Measurements from ENCODE around the gene OSBPL5.

Gene OSBPL5

DNA sequence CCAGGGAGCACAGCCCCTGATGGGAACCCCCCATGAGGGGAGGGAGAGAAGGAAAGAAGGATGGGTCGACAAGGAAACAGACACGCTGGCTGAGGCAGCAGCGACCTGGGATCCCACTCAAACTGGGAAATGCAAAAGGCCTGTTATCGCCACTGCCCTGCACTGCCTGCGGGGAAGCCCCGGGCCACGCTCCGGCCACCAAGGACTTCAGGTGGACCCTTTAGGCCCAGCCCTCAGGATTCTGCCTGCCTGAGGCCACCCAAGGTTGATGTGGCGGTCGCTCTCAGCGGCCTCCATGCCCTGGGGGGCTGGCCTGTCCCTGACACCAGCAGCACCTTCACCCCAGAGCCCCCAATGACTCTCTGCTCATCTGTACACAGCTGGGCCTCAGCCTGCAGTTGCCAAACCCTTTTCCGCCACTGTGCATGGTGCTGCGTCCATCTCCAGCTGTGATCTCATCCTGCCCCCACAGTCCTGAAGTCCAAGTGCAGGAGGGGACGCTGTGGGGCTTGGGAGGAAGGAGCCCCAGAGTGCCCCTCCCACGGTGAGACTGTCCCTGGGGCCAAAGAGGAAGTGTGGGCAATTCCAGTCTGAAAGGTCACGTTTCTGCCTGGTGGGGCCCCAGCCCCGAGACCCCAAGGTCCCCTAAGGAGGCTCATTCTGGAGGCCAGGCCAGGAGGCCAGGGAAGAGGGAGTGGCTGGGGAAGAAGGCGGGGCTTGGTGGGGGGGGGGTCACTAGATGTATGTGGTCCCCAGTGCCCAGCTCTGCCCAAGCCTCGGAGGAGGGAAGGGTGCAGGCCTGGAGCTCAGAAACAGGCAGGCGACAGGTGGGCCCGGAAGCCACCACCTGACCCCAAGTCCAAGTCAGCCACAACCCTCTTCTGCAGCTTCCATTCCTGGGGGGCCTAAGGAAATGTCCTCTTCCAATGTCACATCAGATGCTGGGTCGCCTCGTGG is 31.6 kb downstream of the OSBPL5 start:
- TF ChIP-seq, protein P1, sequence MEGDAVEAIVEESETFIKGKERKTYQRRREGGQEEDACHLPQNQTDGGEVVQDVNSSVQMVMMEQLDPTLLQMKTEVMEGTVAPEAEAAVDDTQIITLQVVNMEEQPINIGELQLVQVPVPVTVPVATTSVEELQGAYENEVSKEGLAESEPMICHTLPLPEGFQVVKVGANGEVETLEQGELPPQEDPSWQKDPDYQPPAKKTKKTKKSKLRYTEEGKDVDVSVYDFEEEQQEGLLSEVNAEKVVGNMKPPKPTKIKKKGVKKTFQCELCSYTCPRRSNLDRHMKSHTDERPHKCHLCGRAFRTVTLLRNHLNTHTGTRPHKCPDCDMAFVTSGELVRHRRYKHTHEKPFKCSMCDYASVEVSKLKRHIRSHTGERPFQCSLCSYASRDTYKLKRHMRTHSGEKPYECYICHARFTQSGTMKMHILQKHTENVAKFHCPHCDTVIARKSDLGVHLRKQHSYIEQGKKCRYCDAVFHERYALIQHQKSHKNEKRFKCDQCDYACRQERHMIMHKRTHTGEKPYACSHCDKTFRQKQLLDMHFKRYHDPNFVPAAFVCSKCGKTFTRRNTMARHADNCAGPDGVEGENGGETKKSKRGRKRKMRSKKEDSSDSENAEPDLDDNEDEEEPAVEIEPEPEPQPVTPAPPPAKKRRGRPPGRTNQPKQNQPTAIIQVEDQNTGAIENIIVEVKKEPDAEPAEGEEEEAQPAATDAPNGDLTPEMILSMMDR (IDR thresholded peaks at IDR 0.05) = no peak

DNA sequence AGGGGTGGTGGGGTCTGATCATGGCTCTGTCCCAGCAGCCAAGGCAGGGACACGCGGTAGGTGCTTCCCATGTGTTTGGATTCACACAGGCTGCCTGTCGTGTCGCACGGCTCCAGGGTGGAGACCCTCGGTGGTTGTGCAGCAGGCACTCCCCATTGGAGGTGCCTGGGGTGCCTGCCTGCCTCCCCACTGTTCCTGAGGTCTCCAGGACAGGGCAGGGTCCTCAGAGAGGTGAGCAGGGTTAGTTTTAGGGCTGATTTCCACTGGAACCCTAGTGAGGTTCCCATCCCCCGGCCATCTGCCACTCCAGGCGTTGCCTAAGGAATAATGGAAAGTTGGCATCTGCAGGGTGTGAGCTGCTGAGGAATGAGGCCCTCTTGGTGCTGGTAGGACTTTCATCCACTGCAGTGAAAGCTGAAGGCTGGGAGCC is 32.3 kb downstream of the OSBPL5 start:
- TF ChIP-seq, protein P1 (IDR thresholded peaks at IDR 0.05) = no peak

GRCh38 chr11:3132271-3132781 is 32.8 kb downstream of the OSBPL5 start:
- TF ChIP-seq, protein P1 (IDR thresholded peaks at IDR 0.05) = no peak

GRCh38 chr11:3131330-3131941 is 33.7 kb downstream of the OSBPL5 start:
- TF ChIP-seq, protein P1 (IDR thresholded peaks at IDR 0.05) = no peak

GRCh38 chr11:3130269-3131071 is 34.6 kb downstream of the OSBPL5 start:
- TF ChIP-seq, protein P1 (IDR thresholded peaks at IDR 0.05) = no peak

DNA sequence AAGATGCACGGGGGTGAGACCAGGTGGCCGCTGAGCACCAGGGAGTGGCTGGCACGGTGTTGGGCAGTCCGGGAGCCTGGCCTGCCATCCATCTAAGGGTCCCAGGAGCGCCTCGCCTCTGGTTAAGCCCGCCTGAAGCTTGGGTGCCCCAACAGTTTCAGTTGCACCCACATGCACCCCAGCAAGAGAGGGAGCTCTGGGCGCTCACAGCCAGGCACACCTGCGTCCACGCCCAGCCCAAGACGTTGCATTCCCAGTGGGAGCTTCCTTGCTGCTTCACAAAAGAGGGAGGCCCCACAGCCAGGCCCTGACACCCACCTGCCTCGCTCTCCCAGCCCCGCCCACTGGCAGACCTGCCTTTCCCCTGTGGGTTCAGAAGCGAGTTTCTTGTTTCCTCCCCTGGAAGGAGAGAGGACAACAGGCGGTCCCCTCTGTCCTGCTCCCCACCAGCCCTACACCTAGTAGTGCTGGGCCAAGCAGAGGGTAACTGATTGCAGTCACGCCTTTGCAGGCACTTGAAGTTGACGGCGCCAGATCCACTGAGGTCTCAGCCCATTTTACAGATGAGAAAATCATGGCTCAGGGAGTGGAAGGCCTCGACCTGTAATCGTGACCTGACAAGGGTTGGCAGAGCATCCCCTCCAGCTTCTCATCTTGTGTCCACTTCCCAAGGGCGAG is 35.4 kb downstream of the OSBPL5 start:
- TF ChIP-seq, protein P1 (IDR thresholded peaks at IDR 0.05) = no peak
